Vagina (tissue), 2 donors: Measurements from ENCODE around the gene IRGQ. TPM values are rescaled to one million over a fixed set of nuclear protein-coding genes. Genes with fewer than 3 reads are reported as not detected.
A peak's percentile ranks its signal among the peaks of the same experiment; 100 is the strongest.

Experiments
- DNase-seq, 2 donors: peaks; one replicate each; pipeline ENCODE4 v3.0.0-alpha.2; 2017; ENCODE audit errors: extremely low spot score in 2 of 2
- H3K27ac ChIP-seq: fragments of 200-600 bp; sonication (generic); one replicate; pipeline ENCODE4 v1.5.1; 2019
- H3K27me3 ChIP-seq: fragments of 200-600 bp; sonication (generic); one replicate; pipeline ENCODE4 v1.5.1; 2019
- H3K36me3 ChIP-seq, 2 donors: fragments of 200-600 bp; sonication (generic); one replicate each; pipeline ENCODE4 v1.5.1; 2017 to 2019
- H3K4me1 ChIP-seq: fragments of 200-600 bp; sonication (generic); one replicate; pipeline ENCODE4 v1.5.1; 2019
- H3K4me3 ChIP-seq, 2 donors: fragments of 200-600 bp; sonication (generic); 1 replicate in 1 of 2; 2 replicates in 1 of 2; pipeline ENCODE4 v1.5.1; 2016 to 2019
- H3K9me3 ChIP-seq: fragments of 200-600 bp; sonication (generic); one replicate; pipeline ENCODE4 v1.5.1; 2019
- POLR2A ChIP-seq, 2 donors: fragments of 450-650 bp; IDR thresholded peaks; one replicate each; pipeline ENCODE4 v1.6.1; 2017; ENCODE audit warnings: antibody characterized with exemption in 2 of 2, mild to moderate bottlenecking in 2 of 2, moderate library complexity in 2 of 2
- POLR2AphosphoS5 ChIP-seq, 2 donors: sonication (generic); formaldehyde crosslinking; IDR thresholded peaks; one replicate each; pipeline ENCODE4 v1.9.0; 2017; ENCODE audit warnings: antibody characterized with exemption in 2 of 2, mild to moderate bottlenecking in 2 of 2, low read depth in 1 of 2; ENCODE audit not compliant: insufficient read depth in 1 of 2
- intact Hi-C: fragments of 100-400 bp; cut with DNase I; formaldehyde crosslinking; loops from one replicate; pipeline ENCODE4 v1.15.1; 2023
- total RNA-seq: library from RNA; depleted of rRNA; stranded (reverse); fragments of >200 nt; gene quantifications from one replicate; pipeline ENCODE4 v1.2.3, GENCODE V29; 2016
- TF ChIP-seq, protein P1 (sequence below), 3 experiments: fragments of 450-650 bp in 2 of 3; fragments of 200-600 bp in 1 of 3; sonication (generic) in 1 of 3; IDR thresholded peaks; one replicate each; pipeline ENCODE4 v1.5.1; 2017 to 2019; ENCODE audit warnings: antibody characterized with exemption in 3 of 3, mild to moderate bottlenecking in 2 of 3, moderate library complexity in 2 of 3

Gene IRGQ
- total RNA-seq, 1 donor from 2014 or later: 11.0 TPM

DNA sequence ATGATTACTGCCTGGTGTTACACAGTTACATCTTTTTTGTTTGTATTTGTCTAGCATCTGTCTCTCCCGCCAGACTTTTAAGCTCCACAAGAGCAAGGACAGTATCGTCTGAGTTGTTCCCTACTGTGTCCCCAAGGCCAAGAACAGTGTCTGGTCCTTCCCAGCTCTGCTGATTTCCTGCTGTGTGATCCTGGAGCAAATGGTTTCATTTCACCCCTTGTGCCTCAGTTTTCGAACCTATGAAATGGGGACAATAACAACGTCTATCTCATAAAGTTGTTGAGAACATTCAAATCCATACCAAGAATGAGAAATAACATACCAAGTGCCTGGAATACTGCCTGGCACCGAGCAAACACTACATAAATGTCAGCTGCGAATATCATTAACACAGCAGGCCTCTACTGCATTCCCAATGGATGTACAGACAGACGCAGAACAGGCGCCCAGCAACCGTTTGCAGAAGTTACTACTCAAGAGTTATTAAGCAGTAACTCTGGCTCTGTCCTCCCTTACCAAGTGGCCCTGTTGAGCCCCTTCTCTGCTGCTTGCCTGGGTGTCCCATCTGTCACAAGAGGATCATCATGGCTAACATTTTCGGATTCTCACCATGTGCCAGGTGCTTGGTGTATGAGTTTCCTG, 32.0 kb downstream of the IRGQ start:
- no peak for DNase-seq
- Histone ChIP-seq H3K36me3 (peaks cover 0 to 6% of the 10 kb centered on the region in 2 donors), H3K4me3 (no peak overlapping the region), H3K9me3 (no peaks in the 10 kb centered on the region), H3K4me1 (peaks cover 9% of the 10 kb centered on the region), H3K27ac (no peak overlapping the region), H3K27me3 (no peaks in the 10 kb centered on the region)
- TF ChIP-seq POLR2AphosphoS5 (IDR thresholded peaks at IDR 0.05; ENCODE audit: insufficient read depth in 1 of 2, low read depth in 1 of 2) (no peak), POLR2A (IDR thresholded peaks at IDR 0.05) (no peak)
- TF ChIP-seq, protein P1, sequence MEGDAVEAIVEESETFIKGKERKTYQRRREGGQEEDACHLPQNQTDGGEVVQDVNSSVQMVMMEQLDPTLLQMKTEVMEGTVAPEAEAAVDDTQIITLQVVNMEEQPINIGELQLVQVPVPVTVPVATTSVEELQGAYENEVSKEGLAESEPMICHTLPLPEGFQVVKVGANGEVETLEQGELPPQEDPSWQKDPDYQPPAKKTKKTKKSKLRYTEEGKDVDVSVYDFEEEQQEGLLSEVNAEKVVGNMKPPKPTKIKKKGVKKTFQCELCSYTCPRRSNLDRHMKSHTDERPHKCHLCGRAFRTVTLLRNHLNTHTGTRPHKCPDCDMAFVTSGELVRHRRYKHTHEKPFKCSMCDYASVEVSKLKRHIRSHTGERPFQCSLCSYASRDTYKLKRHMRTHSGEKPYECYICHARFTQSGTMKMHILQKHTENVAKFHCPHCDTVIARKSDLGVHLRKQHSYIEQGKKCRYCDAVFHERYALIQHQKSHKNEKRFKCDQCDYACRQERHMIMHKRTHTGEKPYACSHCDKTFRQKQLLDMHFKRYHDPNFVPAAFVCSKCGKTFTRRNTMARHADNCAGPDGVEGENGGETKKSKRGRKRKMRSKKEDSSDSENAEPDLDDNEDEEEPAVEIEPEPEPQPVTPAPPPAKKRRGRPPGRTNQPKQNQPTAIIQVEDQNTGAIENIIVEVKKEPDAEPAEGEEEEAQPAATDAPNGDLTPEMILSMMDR (IDR thresholded peaks at IDR 0.05): no peak
- intact Hi-C loops: loop anchor here (10.0 kb wide), 1 partner anchor 91 kb away; no protein-coding TSS in a partner anchor

DNA sequence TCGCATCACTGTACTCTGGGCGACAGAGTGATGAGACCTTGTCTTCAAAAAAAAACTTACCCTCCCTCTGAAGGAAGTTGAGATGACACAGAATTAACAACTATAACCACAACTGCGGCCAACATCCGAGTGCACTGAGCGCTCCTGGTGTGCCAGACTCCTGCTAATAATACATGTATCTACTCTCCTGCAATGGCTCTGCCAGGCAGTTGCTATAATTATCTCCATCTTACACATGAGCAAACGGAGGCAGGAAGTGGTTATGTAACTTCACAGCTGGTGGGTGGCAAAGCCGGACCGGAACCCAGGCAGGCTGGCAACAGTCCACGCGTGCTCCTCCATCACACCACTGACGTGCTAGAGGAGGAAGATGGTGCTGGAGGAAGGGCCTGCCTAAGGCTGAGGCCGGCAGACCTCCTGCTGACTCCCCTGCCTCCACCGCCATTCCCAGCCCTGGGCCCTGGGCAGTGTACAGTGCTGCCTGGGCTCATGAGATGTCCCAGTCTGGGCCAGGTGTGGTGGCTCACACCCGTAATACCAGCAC, 33.2 kb downstream of the IRGQ start:
- peaks cover 9% of the 10 kb centered on the region for H3K4me1 ChIP-seq
- DNase-seq: no peak
- intact Hi-C loops: loop anchor here (10.0 kb wide), 1 partner anchor 92 kb away; no protein-coding TSS in a partner anchor
- TF ChIP-seq, protein P1 (IDR thresholded peaks at IDR 0.05): no peak
- no peak for TF ChIP-seq POLR2A (IDR thresholded peaks at IDR 0.05)
- peak in 1 of 2 donors; percentile 64 for TF ChIP-seq POLR2AphosphoS5 (IDR thresholded peaks at IDR 0.05; ENCODE audit: insufficient read depth in 1 of 2, low read depth in 1 of 2)
- peaks cover 0 to 6% of the 10 kb centered on the region in 2 donors for H3K36me3 ChIP-seq
- no peaks in the 10 kb centered on the region for H3K27me3 ChIP-seq
- no peak overlapping the region for H3K4me3 ChIP-seq
- H3K27ac ChIP-seq: peak overlapping the region; percentile 32
- H3K9me3 ChIP-seq: no peaks in the 10 kb centered on the region

DNA sequence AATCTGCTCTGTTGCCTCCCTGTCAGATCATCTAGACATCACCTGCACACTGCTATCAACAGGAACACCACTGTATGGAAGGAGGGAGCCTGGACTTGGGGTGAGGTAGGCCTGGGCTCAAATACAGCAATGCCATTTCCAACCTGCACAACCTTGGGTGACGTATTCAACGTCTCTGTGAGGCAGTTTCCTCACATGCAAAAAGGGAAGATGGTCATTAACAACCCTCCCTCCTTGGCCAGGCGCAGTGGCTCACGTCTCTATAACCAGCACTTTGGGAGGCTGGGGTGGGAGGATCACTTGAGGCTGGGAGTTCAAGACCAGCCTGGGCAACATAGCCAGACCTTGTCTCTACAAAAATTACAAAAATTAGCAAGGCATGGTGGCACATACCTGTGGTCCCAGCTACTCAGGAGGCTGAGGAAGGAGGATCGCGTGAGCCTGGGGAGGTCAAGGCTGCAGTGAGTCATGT, 33.7 kb downstream of the IRGQ start:
- TF ChIP-seq POLR2A (IDR thresholded peaks at IDR 0.05) (no peak), POLR2AphosphoS5 (IDR thresholded peaks at IDR 0.05; ENCODE audit: insufficient read depth in 1 of 2, low read depth in 1 of 2) (no peak)
- TF ChIP-seq, protein P1 (IDR thresholded peaks at IDR 0.05): no peak
- intact Hi-C loops: loop anchor here (10.0 kb wide), 1 partner anchor 93 kb away; no protein-coding TSS in a partner anchor
- H3K27me3 ChIP-seq: no peaks in the 10 kb centered on the region
- H3K4me3 ChIP-seq: no peak overlapping the region
- H3K9me3 ChIP-seq: no peaks in the 10 kb centered on the region
- H3K27ac ChIP-seq: peak overlapping the region; percentile 32
- H3K36me3 ChIP-seq: peaks cover 0 to 6% of the 10 kb centered on the region in 2 donors
- DNase-seq: no peak
- peaks cover 9% of the 10 kb centered on the region for H3K4me1 ChIP-seq

DNA sequence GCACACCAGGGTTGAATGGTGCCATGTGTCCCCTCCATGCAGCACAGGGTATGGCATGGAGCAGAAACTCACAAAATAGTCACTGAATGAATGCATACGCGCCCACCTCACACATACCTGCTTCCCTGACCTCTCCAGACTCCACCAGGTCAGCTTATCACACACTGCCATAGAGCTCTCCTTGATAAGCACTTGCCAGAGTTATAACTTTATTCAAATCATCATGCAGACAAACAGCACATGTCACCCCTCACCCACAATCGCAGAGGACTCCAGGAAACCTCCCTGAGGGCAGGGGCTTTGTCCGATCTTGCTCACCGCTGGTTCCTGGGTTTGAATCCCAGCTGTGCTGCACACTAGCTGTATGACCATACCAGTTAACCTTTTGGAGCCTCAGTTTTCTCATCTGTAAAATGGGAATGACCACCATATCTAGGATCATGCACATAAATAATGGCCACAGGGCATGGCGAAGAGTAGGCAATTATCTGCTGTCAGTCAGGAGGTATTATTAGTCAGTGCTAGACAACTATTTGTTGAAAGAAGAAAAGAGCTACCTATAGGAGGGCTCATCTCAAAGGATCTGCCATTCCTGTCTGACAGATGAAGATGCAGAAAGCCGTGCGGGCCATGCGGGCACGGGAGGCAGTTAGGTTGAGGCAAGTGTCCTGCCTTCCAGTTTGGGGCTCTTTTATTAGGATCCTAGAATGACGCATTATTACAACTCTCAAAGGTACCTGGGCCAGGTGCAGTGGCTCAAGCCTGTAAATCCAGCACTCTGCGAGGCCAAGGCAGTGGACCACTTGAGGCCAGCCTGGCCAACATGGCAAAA, 34.6 kb downstream of the IRGQ start:
- DNase-seq: no peak
- Histone ChIP-seq H3K4me3 (no peak overlapping the region), H3K36me3 (peaks cover 0 to 6% of the 10 kb centered on the region in 2 donors), H3K27ac (no peak overlapping the region), H3K4me1 (peaks cover 9% of the 10 kb centered on the region), H3K27me3 (no peaks in the 10 kb centered on the region), H3K9me3 (no peaks in the 10 kb centered on the region)
- intact Hi-C loops: loop anchor here (10.0 kb wide), 1 partner anchor 93 kb away; no protein-coding TSS in a partner anchor
- TF ChIP-seq POLR2A (IDR thresholded peaks at IDR 0.05): no peak
- TF ChIP-seq, protein P1 (IDR thresholded peaks at IDR 0.05): no peak
- no peak for TF ChIP-seq POLR2AphosphoS5 (IDR thresholded peaks at IDR 0.05; ENCODE audit: insufficient read depth in 1 of 2, low read depth in 1 of 2)
